ENCODE measurements around the gene VSTM2B. TPM values are rescaled to one million over a fixed set of nuclear protein-coding genes. Genes with fewer than 3 reads are reported as not detected.
A peak's percentile ranks its signal among the peaks of the same experiment; 100 is the strongest.

VSTM2B gene
- total and polyA plus RNA-seq, 7 donors, result 0.41 TPM; not detected in 6

DNA sequence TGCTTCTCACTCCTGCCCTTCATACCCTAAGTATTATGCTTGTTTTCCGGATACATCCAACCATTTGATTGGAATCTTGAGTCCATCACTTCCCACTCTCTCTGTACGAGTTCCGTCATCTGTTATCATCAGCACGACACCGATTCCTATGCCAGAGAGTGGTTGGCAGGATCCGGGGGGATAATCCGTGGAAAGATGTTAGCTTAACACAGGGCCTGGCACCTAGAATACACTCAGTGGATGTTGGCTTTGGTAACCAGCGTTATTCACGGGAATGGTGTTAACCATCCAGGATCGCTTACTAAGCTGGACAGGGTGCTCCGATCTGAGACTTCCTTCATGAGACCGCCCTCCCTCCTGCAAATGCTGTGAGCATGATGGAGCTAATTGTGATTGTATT lies 12.4 kb downstream of the VSTM2B start:
- TF ChIP-seq POLR2AphosphoS5 (IDR thresholded peaks at IDR 0.05) (no peak), EP300 (IDR thresholded peaks at IDR 0.05) (no peak), POLR2A (IDR thresholded peaks at IDR 0.05) (no peak)
- TF ChIP-seq, protein P1, sequence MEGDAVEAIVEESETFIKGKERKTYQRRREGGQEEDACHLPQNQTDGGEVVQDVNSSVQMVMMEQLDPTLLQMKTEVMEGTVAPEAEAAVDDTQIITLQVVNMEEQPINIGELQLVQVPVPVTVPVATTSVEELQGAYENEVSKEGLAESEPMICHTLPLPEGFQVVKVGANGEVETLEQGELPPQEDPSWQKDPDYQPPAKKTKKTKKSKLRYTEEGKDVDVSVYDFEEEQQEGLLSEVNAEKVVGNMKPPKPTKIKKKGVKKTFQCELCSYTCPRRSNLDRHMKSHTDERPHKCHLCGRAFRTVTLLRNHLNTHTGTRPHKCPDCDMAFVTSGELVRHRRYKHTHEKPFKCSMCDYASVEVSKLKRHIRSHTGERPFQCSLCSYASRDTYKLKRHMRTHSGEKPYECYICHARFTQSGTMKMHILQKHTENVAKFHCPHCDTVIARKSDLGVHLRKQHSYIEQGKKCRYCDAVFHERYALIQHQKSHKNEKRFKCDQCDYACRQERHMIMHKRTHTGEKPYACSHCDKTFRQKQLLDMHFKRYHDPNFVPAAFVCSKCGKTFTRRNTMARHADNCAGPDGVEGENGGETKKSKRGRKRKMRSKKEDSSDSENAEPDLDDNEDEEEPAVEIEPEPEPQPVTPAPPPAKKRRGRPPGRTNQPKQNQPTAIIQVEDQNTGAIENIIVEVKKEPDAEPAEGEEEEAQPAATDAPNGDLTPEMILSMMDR (IDR thresholded peaks at IDR 0.05), result no peak
- no peak overlapping the region for H3K27ac ChIP-seq
- no peaks in the 10 kb centered on the region for H3K36me3 ChIP-seq
- H3K4me3 ChIP-seq, result no peak overlapping the region
- no peak for DNase-seq
- 91 to 95% methylated on average over 12 of the region's 12 CpGs for WGBS, 2 donors
- no peaks in the 10 kb centered on the region for H3K4me1 ChIP-seq
- H3K27me3 ChIP-seq, result peaks cover 0 to 19% (median 7%) of the 10 kb centered on the region in 3 donors
- intact Hi-C loops (cut with DNase I), result no loop called here
- no peaks in the 10 kb centered on the region for H3K9me3 ChIP-seq

DNA sequence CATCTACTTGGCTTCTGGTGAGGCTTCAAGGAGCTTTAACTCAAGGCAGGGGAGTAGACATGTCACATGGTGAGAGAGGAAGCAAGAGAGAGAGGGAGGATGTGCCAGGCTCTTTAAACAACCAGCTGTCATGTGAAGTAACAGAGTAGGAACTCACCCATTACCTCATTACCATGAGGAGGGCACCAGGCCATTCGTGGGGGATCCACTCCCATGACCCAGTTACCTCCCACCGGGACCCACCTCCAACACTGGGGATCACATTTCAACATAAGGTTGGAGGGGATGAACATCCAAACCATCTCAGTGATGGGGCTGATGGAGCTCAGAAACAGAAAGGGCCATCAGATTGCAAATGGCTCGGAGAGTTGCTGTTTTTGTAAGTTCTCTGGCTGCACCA lies 12.9 kb downstream of the VSTM2B start:
- Histone ChIP-seq H3K9me3 (no peaks in the 10 kb centered on the region), H3K27me3 (peaks cover 0 to 14% (median 7%) of the 10 kb centered on the region in 3 donors), H3K27ac (no peak overlapping the region), H3K4me1 (no peaks in the 10 kb centered on the region), H3K36me3 (no peaks in the 10 kb centered on the region), H3K4me3 (no peak overlapping the region)
- intact Hi-C loops (cut with DNase I), result no loop called here
- TF ChIP-seq, protein P1 (IDR thresholded peaks at IDR 0.05), result no peak
- TF ChIP-seq EP300 (IDR thresholded peaks at IDR 0.05) (no peak), POLR2A (IDR thresholded peaks at IDR 0.05) (no peak), POLR2AphosphoS5 (IDR thresholded peaks at IDR 0.05) (no peak)
- no peak for DNase-seq
- 62 to 72% methylated on average over 3 of the region's 3 CpGs for WGBS, 2 donors

DNA sequence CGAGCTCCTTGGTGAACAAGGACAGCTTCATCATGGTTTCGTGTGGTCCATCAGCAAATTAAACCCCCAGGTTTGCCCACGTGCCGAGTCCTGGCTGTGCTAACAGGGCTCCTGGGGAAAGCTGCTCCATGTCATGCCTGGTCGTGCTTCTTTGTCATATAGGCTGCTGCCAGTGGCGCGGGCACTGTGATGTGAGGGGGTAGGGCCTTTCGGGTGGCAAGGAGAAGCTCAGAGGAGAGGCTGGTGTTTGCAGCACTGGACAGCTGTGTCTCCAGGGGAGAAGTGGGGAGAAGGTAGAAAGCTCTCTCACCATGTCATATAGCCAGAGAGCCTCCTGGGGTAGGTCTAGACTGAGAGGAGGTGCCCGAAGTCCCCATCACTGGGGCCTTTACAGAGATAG lies 13.3 kb downstream of the VSTM2B start:
- TF ChIP-seq, protein P1 (IDR thresholded peaks at IDR 0.05), result no peak
- TF ChIP-seq POLR2A (IDR thresholded peaks at IDR 0.05) (no peak), POLR2AphosphoS5 (IDR thresholded peaks at IDR 0.05) (no peak)

DNA sequence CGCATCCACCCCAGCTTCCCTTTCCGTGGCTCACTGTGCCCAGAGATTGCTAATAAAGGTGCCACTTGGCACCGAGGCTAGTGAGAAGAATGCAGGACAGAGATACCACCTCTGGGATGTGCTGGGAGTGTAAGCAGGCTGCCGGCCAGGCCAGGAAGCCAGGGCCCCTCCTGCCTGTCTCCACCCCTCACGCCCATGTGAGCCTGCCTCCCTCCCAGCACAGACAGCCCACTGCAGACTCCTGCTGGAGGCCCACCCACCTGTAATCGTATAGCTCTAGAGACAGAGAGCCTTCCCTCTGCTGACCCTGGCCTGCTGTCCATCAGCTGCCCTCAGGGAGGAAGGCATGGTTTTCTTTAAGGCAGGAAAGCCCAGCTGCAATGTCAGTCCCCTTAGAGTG lies 13.9 kb downstream of the VSTM2B start:
- H3K9me3 ChIP-seq, result no peaks in the 10 kb centered on the region
- DNase-seq, result peak; percentile 35
- no peaks in the 10 kb centered on the region for H3K36me3 ChIP-seq
- 30 to 48% methylated on average over 6 of the region's 6 CpGs for WGBS, 2 donors
- H3K4me3 ChIP-seq, result no peak overlapping the region
- TF ChIP-seq, protein P1 (IDR thresholded peaks at IDR 0.05), result no peak
- no peak for TF ChIP-seq POLR2A (IDR thresholded peaks at IDR 0.05)
- no peak for TF ChIP-seq EP300 (IDR thresholded peaks at IDR 0.05)
- no peak for TF ChIP-seq POLR2AphosphoS5 (IDR thresholded peaks at IDR 0.05)
- H3K27me3 ChIP-seq, result peaks cover 0 to 11% (median 7%) of the 10 kb centered on the region in 3 donors
- no peaks in the 10 kb centered on the region for H3K4me1 ChIP-seq
- no peak overlapping the region for H3K27ac ChIP-seq
- intact Hi-C loops (cut with DNase I), result no loop called here

More for the DNA sequence above, 13.3 kb downstream of the VSTM2B start:
- H3K36me3 ChIP-seq, result no peaks in the 10 kb centered on the region
- intact Hi-C loops (cut with DNase I), result no loop called here
- WGBS, 2 donors, result 74 to 78% methylated on average over 9 of the region's 9 CpGs
- no peak overlapping the region for H3K27ac ChIP-seq
- H3K4me1 ChIP-seq, result no peaks in the 10 kb centered on the region
- DNase-seq, result no peak
- no peak overlapping the region for H3K4me3 ChIP-seq
- no peaks in the 10 kb centered on the region for H3K9me3 ChIP-seq
- peaks cover 0 to 11% (median 7%) of the 10 kb centered on the region in 3 donors for H3K27me3 ChIP-seq

DNA sequence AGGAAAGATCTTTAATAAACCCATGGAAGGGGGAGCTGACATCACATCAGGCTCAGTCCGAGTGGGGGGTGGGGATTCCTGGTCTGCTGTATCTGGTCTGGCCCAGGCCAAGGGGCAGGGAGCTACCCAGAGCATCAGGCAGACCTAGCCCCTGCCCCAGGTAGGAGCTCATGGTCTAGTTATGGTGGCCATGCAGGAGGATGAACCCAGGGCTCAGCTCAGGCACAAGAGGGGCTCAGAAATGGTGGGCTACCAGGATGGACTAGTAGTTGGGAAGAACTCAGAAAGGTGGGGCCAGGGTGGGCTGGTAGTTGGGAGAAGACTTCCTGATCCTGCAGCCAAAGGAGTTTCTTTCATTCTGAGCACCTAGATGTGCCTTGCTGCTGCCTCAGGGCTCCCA lies 14.3 kb downstream of the VSTM2B start:
- H3K27ac ChIP-seq, result no peak overlapping the region
- H3K27me3 ChIP-seq, result peaks cover 0 to 11% (median 7%) of the 10 kb centered on the region in 3 donors
- no peak for DNase-seq
- TF ChIP-seq, protein P1 (IDR thresholded peaks at IDR 0.05), result no peak
- no peak for TF ChIP-seq EP300 (IDR thresholded peaks at IDR 0.05)
- no peak for TF ChIP-seq POLR2A (IDR thresholded peaks at IDR 0.05)
- TF ChIP-seq POLR2AphosphoS5 (IDR thresholded peaks at IDR 0.05), result no peak
- intact Hi-C loops (cut with DNase I), result no loop called here
- H3K9me3 ChIP-seq, result no peaks in the 10 kb centered on the region
- WGBS, 2 donors, result 51 to 52% methylated on average over 1 of the region's 1 CpG
- no peak overlapping the region for H3K4me3 ChIP-seq
- no peaks in the 10 kb centered on the region for H3K4me1 ChIP-seq
- H3K36me3 ChIP-seq, result no peaks in the 10 kb centered on the region
